PC-3 (cell line): ENCODE measurements around the gene GTF2F2. TPM values are rescaled to one million over a fixed set of nuclear protein-coding genes. Genes with fewer than 3 reads are reported as not detected.

Experiments
- ATAC-seq: fragments of 200-7000 bp; cut with Tn5 transposase; 2 replicates; pipeline ENCODE4 v1.9.1; 2020; ENCODE audit warnings: mild to moderate bottlenecking, moderate library complexity
- BruUV-seq: library from RNA; stranded (reverse); fragments of 400-500 nt; replicated peaks from 2 replicates; lab custom pipeline; 2021; lab: Mats Ljungman, UMichigan
- CTCF ChIA-PET: fragments of 300-600 bp; sonication (Branson Sonifier 250); formaldehyde crosslinking; loops from one replicate; lab custom pipeline; 2022; ENCODE audit warnings: antibody characterized with exemption; lab: Charles Lee
- POLR2A ChIA-PET: fragments of 300-600 bp; sonication (Branson Sonifier 250); formaldehyde crosslinking; loops from one replicate; lab custom pipeline; 2022; ENCODE audit warnings: antibody characterized with exemption; ENCODE audit not compliant: unreplicated experiment; lab: Charles Lee
- DNase-seq: peaks from one replicate; pipeline ENCODE4 v3.0.0-alpha.2; 2015
- H2AFZ ChIP-seq: fragments of 300-600 bp; sonication (generic); 2 replicates; pipeline ENCODE4 v1.6.0; 2016; ENCODE audit warnings: antibody characterized with exemption, low read length
- H3F3A ChIP-seq: fragments of 300-600 bp; sonication (generic); one replicate; pipeline ENCODE4 v1.6.0; 2017; ENCODE audit warnings: antibody characterized with exemption, low read length, control low read depth, mild to moderate bottlenecking; ENCODE audit not compliant: unreplicated experiment
- H3K27ac ChIP-seq: fragments of 300-600 bp; sonication (generic); 2 replicates; pipeline ENCODE4 v1.5.1; 2016; ENCODE audit warnings: mild to moderate bottlenecking, low read length
- H3K27me3 ChIP-seq: fragments of 300-600 bp; sonication (generic); 2 replicates; pipeline ENCODE4 v1.6.1; 2016; ENCODE audit warnings: low read length, mixed read lengths
- H3K36me3 ChIP-seq: fragments of 300-600 bp; sonication (generic); 2 replicates; pipeline ENCODE4 v1.6.1; 2016; ENCODE audit warnings: low read depth, mixed run types, low read length, mixed read lengths
- H3K4me1 ChIP-seq: fragments of 300-600 bp; sonication (generic); 2 replicates; pipeline ENCODE4 v1.5.1; 2016; ENCODE audit warnings: low read length; ENCODE audit not compliant: insufficient read depth
- H3K4me2 ChIP-seq: fragments of 300-600 bp; sonication (generic); 2 replicates; pipeline ENCODE4 v1.6.0; 2016; ENCODE audit warnings: low read length
- H3K4me3 ChIP-seq: fragments of 300-600 bp; sonication (generic); 2 replicates; pipeline ENCODE4 v1.5.1; 2016; ENCODE audit warnings: mild to moderate bottlenecking, low read length, mixed read lengths
- H3K79me2 ChIP-seq: fragments of 300-600 bp; sonication (generic); 2 replicates; pipeline ENCODE4 v1.6.1; 2017; ENCODE audit warnings: low read length, mixed read lengths
- H3K9ac ChIP-seq: fragments of 300-600 bp; sonication (generic); 2 replicates; pipeline ENCODE4 v1.6.0; 2016; ENCODE audit warnings: mild to moderate bottlenecking, low read length
- H3K9me2 ChIP-seq: fragments of 300-600 bp; sonication (generic); replicated peaks from 2 replicates; pipeline ENCODE4 v1.6.1; 2016; ENCODE audit warnings: mixed run types, low read length, mixed read lengths
- H3K9me3 ChIP-seq: fragments of 300-600 bp; sonication (generic); 2 replicates; pipeline ENCODE4 v1.6.1; 2016; ENCODE audit warnings: low read length, mixed read lengths
- H4K20me1 ChIP-seq: fragments of 300-600 bp; sonication (generic); 2 replicates; pipeline ENCODE4 v1.6.1; 2016; ENCODE audit warnings: low read length, mixed read lengths
- EZH2 ChIP-seq: fragments of 300-600 bp; sonication (generic); IDR thresholded peaks from one replicate; pipeline ENCODE4 v1.6.1; 2017; ENCODE audit warnings: antibody characterized with exemption, mild to moderate bottlenecking, low read length; ENCODE audit not compliant: unreplicated experiment
- EZH2phosphoT487 ChIP-seq: fragments of 300-600 bp; sonication (generic); IDR thresholded peaks from 2 replicates; pipeline ENCODE4 v1.6.1; 2018; ENCODE audit warnings: mild to moderate bottlenecking, antibody characterized with exemption, low read length, borderline replicate concordance
- intact Hi-C: fragments of 100-400 bp; cut with micrococcal nuclease; formaldehyde crosslinking; loops from 2 replicates; pipeline ENCODE4 v1.9.0; 2023
- total RNA-seq: library from RNA; depleted of rRNA; stranded (reverse); fragments of >200 nt; gene quantifications from 2 replicates; pipeline ENCODE4 v1.2.3, GENCODE V29; 2014
- TF ChIP-seq, protein P1 (sequence below): fragments of 300-600 bp; sonication (generic); conservative IDR thresholded peaks from 2 replicates; pipeline ENCODE4 v1.5.1; 2017; ENCODE audit warnings: antibody characterized with exemption, low read depth, mild to moderate bottlenecking, low read length

Gene GTF2F2
- total RNA-seq, 1 experiment from 2014 or later = 28.3 TPM

DNA sequence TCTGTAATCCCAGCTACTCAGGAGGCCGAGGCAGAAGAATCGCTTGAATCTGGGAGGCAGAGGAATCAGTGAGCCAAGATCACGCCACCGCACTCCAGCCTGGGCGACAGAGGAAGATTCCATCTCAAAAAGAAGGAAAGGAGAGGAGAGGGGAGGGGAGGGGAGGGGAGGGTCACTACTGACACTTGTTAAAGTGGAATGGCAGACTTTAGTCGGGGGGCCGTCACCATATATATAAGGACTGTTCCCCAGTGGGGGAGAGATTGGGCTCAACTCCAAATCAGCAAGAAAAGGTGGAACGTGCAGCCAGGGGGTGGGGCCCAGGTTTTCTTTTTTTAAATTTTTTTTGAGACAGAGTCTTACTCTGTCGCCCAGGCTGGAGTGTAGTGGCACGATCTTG, 194.5 kb downstream of the GTF2F2 start:
- Histone ChIP-seq H3K27me3 (no peaks in the 10 kb centered on the region), H3K36me3 (no peaks in the 10 kb centered on the region), H3K4me3 (no peak overlapping the region), H4K20me1 (no peaks in the 10 kb centered on the region), H3K9me3 (no peaks in the 10 kb centered on the region), H3K9me2 (no peaks in the 10 kb centered on the region), H3K4me1 (peaks cover 8% of the 10 kb centered on the region), H3K79me2 (no peaks in the 10 kb centered on the region), H3K4me2 (no peak overlapping the region), H3K9ac (no peak overlapping the region), H2AFZ (no peak overlapping the region), H3K27ac (no peak overlapping the region), H3F3A (no peaks in the 10 kb centered on the region)
- ChIA-PET POLR2A (no interaction called here), CTCF (no interaction called here)
- DNase-seq (no peak), ATAC-seq (no peak)
- intact Hi-C loops = no loop called here
- TF ChIP-seq EZH2 (no peak), EZH2phosphoT487 (no peak)
- TF ChIP-seq, protein P1, sequence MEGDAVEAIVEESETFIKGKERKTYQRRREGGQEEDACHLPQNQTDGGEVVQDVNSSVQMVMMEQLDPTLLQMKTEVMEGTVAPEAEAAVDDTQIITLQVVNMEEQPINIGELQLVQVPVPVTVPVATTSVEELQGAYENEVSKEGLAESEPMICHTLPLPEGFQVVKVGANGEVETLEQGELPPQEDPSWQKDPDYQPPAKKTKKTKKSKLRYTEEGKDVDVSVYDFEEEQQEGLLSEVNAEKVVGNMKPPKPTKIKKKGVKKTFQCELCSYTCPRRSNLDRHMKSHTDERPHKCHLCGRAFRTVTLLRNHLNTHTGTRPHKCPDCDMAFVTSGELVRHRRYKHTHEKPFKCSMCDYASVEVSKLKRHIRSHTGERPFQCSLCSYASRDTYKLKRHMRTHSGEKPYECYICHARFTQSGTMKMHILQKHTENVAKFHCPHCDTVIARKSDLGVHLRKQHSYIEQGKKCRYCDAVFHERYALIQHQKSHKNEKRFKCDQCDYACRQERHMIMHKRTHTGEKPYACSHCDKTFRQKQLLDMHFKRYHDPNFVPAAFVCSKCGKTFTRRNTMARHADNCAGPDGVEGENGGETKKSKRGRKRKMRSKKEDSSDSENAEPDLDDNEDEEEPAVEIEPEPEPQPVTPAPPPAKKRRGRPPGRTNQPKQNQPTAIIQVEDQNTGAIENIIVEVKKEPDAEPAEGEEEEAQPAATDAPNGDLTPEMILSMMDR = no peak
- no TSS peak for BruUV-seq

DNA sequence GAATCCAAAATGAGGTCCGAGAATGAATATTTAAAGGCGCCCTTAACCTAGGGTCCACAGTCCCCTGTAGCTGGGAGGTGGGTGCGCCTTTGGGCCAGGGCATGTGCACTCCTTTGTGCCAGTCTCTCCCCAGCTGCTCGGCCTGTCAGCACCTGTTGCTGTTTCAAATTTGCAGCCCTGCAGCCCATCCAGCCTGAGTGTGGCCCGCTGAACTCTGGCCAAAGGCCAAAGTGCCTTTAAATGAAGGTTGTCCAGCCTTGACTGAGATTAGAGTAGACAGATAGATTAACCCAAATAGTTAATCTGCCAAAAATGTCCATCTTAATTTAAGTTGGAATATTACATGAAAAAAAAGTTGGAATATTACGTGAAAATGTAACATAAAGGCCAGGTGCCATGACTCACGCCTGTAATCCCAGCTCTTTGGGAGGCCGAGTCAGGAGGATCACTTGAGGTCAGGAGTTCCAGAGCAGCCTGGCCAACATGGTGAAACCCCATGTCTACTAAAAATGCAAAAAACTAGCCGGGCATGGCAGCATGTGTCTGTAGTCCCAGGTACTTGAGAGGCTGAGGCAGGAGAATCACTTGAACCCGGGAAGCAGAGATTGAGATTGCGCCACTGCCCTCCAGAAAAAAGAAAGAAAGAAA, 195.3 kb downstream of the GTF2F2 start:
- peaks cover 3% of the 10 kb centered on the region for H3K4me1 ChIP-seq

DNA sequence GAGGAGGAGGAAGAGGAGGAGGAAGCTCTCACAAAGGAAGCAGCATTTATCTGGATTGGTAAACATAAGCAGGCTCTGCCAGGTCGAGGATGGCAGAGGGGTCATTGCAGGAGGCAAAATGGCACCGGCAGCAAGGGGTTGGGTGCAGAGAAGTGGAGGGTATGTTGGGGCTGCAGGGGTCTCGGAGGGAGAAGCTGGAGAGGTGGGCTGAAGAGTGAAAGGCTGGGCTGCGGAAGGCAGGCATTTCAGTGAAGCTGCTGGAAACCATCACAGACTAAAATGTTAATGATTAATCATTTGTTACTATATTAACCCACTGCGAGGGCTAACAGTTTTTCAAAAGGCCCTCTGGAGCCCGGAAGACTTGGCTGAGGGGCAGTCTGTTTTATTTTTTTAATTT, 196.0 kb downstream of the GTF2F2 start:
- ATAC-seq (no peak), DNase-seq (no peak)
- H3K9me2 ChIP-seq = no peaks in the 10 kb centered on the region
- no peaks in the 10 kb centered on the region for H3K9me3 ChIP-seq
- H3F3A ChIP-seq = no peaks in the 10 kb centered on the region
- H3K4me1 ChIP-seq = no peaks in the 10 kb centered on the region
- ChIA-PET CTCF (no interaction called here), POLR2A (no interaction called here)
- no peak overlapping the region for H3K27ac ChIP-seq
- H4K20me1 ChIP-seq = no peaks in the 10 kb centered on the region
- H3K36me3 ChIP-seq = no peaks in the 10 kb centered on the region
- TF ChIP-seq, protein P1 = no peak
- TF ChIP-seq EZH2phosphoT487 = no peak
- TF ChIP-seq EZH2 = no peak
- no TSS peak for BruUV-seq
- no peaks in the 10 kb centered on the region for H3K79me2 ChIP-seq
- no peak overlapping the region for H3K9ac ChIP-seq
- intact Hi-C loops = no loop called here
- H3K4me3 ChIP-seq = no peak overlapping the region
- H3K27me3 ChIP-seq = no peaks in the 10 kb centered on the region
- no peak overlapping the region for H2AFZ ChIP-seq
- H3K4me2 ChIP-seq = no peak overlapping the region

More for the DNA sequence above, 195.3 kb downstream of the GTF2F2 start:
- Histone ChIP-seq H3K9me2 (no peaks in the 10 kb centered on the region), H3K79me2 (no peaks in the 10 kb centered on the region), H3K36me3 (no peaks in the 10 kb centered on the region), H3K9me3 (no peaks in the 10 kb centered on the region), H3K4me2 (no peak overlapping the region), H3F3A (no peaks in the 10 kb centered on the region), H3K9ac (no peak overlapping the region), H3K4me3 (no peak overlapping the region), H2AFZ (no peak overlapping the region), H3K27ac (no peak overlapping the region), H4K20me1 (no peaks in the 10 kb centered on the region), H3K27me3 (no peaks in the 10 kb centered on the region)
- BruUV-seq = no TSS peak
- ChIA-PET CTCF (no interaction called here), POLR2A (no interaction called here)
- TF ChIP-seq, protein P1 = no peak
- TF ChIP-seq EZH2 (no peak), EZH2phosphoT487 (no peak)
- intact Hi-C loops = no loop called here
- ATAC-seq (no peak), DNase-seq (no peak)
